Natural killer cell treated with Interleukin-12 subunit alpha and Interleukin-12 subunit beta and Interleukin-15 and Interleukin-18, amount 100 ng/mL, for 72 hours (primary cell): Measurements from ENCODE around the gene SH3GLB1. TPM values are rescaled to one million over a fixed set of nuclear protein-coding genes. Genes with fewer than 3 reads are reported as not detected.
"Not testable (repeated sequence)": the region's sequence is repeated elsewhere in the genome, so short reads cannot be mapped to it uniquely, and the experiment has no call there.

Experiments used
- ATAC-seq, 2 donors: fragments of 150-1000 bp; cut with Tn5 transposase in 1 of 2; sonication (Bioruptor Pico), chemical (Tn5 transposase) in 1 of 2; 2 replicates each; pipeline ENCODE4 v1.10.0; 2021
- DNase-seq: peaks from one replicate; pipeline ENCODE4 v3.0.0; 2022; ENCODE audit warnings: low spot score
- H3K27ac Mint-ChIP-seq, 2 donors: 1 replicate in 1 of 2; 2 replicates in 1 of 2; pipeline ENCODE4 v1.8.0; 2022; ENCODE audit warnings: mixed read lengths in 2 of 2, mild to moderate bottlenecking in 1 of 2, moderate library complexity in 1 of 2
- H3K27me3 Mint-ChIP-seq, 2 donors: 1 replicate in 1 of 2; 2 replicates in 1 of 2; pipeline ENCODE4 v1.8.0; 2022; ENCODE audit warnings: mixed read lengths in 2 of 2
- H3K36me3 Mint-ChIP-seq: one replicate; pipeline ENCODE4 v1.8.0; 2022; ENCODE audit warnings: mixed read lengths
- H3K4me1 Mint-ChIP-seq, 2 donors: 1 replicate in 1 of 2; 2 replicates in 1 of 2; pipeline ENCODE4 v1.8.0; 2022; ENCODE audit warnings: low read depth in 2 of 2, mixed read lengths in 2 of 2, mild to moderate bottlenecking in 1 of 2
- H3K4me3 Mint-ChIP-seq: one replicate; pipeline ENCODE4 v1.8.0; 2022; ENCODE audit warnings: mixed read lengths
- H3K9me3 Mint-ChIP-seq: 2 replicates; pipeline ENCODE4 v1.8.0; 2022; ENCODE audit warnings: mixed read lengths
- total RNA-seq, 2 donors: library from RNA; stranded (reverse); gene quantifications; one replicate each; pipeline ENCODE4 v1.2.3, GENCODE V29; 2022

Gene SH3GLB1
- total RNA-seq, result 100 to 1,000 TPM in 1 of 2 donors, 10 to 100 TPM in 1; 59.3 to 107 TPM

DNA sequence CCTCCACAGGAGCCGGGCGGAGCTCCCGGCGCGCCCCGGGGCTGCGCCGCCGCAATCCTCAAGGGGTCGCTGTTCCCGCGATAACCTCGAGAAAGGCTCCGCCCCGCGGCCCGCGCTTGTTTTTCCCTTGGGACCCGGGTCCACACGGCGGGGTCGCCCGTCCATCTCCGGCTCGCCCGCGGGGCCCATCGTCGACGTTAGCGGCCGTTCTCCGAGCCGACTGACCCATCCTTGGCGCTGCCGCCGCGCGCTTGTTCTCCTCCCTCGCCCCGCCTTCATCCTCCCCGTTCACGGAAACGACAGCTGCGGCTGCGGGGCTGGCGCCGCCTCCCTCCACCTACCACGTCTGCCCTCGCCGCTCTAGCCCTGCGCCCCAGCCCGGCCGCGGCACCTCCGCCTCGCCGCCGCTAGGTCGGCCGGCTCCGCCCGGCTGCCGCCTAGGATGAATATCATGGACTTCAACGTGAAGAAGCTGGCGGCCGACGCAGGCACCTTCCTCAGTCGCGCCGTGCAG lies at the start of gene SH3GLB1:
Gene SH3GLB1 (plus strand): TSS at position 119 of the 514 bp plus-strand sequence. CDS start 324 bp downstream, at position 443.
- H3K9me3 Mint-ChIP-seq, result no peaks in the 10 kb centered on the region
- H3K4me1 Mint-ChIP-seq, result peaks cover 41 to 46% of the 10 kb centered on the region in 2 donors
- ATAC-seq (peak; percentile 94 to 96), DNase-seq (peak; percentile 94)
- peak within 1 kb of the TSS; percentile 96 for H3K4me3 Mint-ChIP-seq
- no peaks in the 10 kb centered on the region for H3K27me3 Mint-ChIP-seq
- peaks cover 5% of the 10 kb centered on the region for H3K36me3 Mint-ChIP-seq
- peak within 1 kb of the TSS; percentile 97 to 98 for H3K27ac Mint-ChIP-seq

DNA sequence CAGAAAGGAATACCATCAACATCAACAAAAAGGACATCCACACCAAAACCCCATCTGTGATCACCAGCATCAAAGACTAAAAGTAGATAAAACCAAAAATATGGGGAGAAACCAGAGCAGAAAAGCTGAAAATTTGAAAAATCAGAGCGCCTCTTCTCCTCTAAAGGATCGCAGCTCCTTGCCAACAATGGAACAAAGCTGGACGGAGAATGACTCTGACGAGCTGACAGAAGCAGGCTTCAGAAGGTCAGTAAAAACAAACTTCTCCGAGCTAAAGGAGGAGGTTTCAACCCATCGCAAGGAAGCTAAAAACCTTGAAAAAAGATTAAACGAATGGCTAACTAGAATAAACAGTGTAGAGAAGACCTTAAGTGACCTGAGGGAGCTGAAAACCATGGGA lies 46.0 kb upstream of the SH3GLB1 start:
- not testable (repeated sequence) for H3K4me1 Mint-ChIP-seq, H3K9me3 Mint-ChIP-seq, H3K27me3 Mint-ChIP-seq, H3K27ac Mint-ChIP-seq, ATAC-seq, H3K4me3 Mint-ChIP-seq, DNase-seq, H3K36me3 Mint-ChIP-seq

DNA sequence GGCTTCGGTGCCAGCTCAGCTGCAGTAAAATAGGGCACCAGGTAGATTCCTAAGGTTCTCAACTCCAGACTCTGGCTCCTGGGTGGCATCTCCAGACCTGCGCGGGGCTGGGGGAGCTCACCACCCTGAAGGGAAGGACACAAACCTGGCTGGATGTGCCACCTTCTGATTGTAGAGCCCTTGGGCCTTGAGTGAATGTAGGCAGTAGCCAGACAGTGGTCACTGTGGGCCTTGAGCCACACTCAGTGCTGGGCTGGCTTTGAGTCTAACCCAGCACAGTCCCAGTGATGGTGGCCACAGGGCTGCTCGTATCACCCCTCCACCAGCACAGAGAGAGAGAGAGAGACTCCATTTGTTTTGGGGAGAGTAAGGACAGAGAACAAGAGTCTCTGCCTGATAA lies 38.0 kb upstream of the SH3GLB1 start:
- peak; percentile 52 for DNase-seq
- Mint-ChIP-seq H3K36me3 (peaks cover 20% of the 10 kb centered on the region), H3K9me3 (no peaks in the 10 kb centered on the region), H3K27me3 (peaks cover 0 to 26% of the 10 kb centered on the region in 2 donors), H3K4me3 (no peak overlapping the region), H3K4me1 (no peaks in the 10 kb centered on the region), H3K27ac (no peak overlapping the region)
- peak in 1 of 2 donors; percentile 20 for ATAC-seq

DNA sequence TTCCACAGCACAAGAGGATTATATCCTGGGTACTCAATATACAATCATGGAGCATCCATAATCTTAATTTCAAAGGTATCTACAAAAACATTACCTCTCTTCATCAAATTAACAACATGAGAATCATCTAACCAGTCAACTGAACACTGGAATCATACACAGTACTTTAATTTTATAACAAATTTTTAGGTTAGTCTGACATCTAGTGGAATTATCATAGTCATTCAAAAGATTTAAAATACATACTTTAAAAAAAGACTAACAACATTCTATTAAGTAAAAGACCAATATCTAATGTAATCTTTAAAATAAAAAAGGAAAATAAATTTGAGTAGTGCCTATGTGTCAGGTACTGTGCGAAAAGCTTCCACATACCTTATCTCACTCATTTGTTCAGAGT lies 16.8 kb upstream of the SH3GLB1 start:
- no peak for ATAC-seq
- DNase-seq, result no peak
- Mint-ChIP-seq H3K4me1 (no peaks in the 10 kb centered on the region), H3K27ac (no peak overlapping the region), H3K36me3 (no peaks in the 10 kb centered on the region), H3K4me3 (no peak overlapping the region), H3K9me3 (no peaks in the 10 kb centered on the region), H3K27me3 (no peaks in the 10 kb centered on the region)

DNA sequence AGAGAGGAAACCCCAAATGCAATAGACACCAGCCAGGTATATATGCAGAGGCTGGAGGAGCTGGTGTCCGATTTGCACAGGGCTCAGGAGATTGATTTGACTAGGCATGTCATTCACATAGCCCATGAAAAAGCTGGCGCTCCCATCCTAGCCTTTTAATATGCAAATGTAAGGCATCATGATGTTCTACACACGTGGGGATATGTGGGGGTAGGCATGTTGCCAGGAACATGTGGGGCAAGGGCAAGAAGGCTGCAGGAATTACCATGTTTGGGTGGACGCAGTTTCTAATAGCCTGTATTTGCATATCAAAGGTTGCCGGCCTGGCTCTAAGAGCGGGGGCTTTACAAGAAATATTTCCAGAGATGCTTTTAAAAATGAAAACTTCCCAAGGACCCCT lies 11.7 kb upstream of the SH3GLB1 start:
- no peak overlapping the region for H3K4me3 Mint-ChIP-seq
- H3K36me3 Mint-ChIP-seq, result no peaks in the 10 kb centered on the region

DNA sequence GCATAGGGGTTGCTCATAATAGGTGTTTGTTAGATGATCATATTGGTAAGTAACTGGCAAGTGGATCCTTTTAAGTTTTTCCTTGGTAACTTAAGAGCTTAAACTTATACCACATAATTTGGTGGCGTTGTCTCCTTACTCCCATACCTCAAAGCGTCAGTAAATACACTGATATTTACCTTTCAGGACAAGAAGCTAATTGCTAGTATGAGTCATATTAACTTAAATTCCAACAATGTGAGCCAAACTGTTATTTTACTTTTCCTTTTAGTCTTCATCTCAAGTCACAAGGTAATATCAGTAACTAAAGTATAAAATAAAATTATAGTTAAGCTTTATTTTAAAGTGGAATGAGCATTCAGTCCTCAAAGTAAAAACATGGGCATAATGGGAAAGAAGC lies 9.0 kb upstream of the SH3GLB1 start:
- Mint-ChIP-seq H3K4me1 (peaks cover 0 to 3% of the 10 kb centered on the region in 2 donors), H3K9me3 (no peaks in the 10 kb centered on the region), H3K27me3 (no peaks in the 10 kb centered on the region), H3K4me3 (no peak overlapping the region), H3K27ac (no peak overlapping the region), H3K36me3 (no peaks in the 10 kb centered on the region)
- DNase-seq (no peak), ATAC-seq (no peak)

More for the DNA sequence above, 11.7 kb upstream of the SH3GLB1 start:
- Mint-ChIP-seq H3K27ac (no peak overlapping the region), H3K9me3 (no peaks in the 10 kb centered on the region), H3K4me1 (no peaks in the 10 kb centered on the region), H3K27me3 (no peaks in the 10 kb centered on the region)
- DNase-seq, result no peak
- ATAC-seq, result no peak

DNA sequence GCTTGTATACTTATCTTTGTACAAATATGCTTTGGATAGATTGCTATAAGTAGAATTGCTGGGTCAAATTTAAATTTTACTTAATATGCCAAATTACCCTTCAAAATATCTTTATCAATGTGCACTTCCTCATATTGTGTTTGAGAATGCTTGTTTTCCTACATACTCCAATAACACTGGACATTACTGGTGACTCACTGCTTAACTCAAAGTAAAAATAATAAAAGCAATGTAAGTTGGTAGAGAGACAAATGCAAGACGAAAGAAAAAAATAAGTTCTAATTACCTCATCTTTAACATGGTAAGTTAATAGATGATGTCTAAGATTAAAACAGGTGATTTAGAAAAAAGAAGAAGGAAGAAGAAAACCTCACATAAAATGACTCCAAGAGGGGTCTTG lies 7.9 kb upstream of the SH3GLB1 start:
- H3K4me1 Mint-ChIP-seq, result peaks cover 0 to 4% of the 10 kb centered on the region in 2 donors
- ATAC-seq (no peak), DNase-seq (no peak)
- no peak overlapping the region for H3K27ac Mint-ChIP-seq
- no peaks in the 10 kb centered on the region for H3K36me3 Mint-ChIP-seq
- no peaks in the 10 kb centered on the region for H3K9me3 Mint-ChIP-seq
- H3K27me3 Mint-ChIP-seq, result no peaks in the 10 kb centered on the region
- no peak overlapping the region for H3K4me3 Mint-ChIP-seq

DNA sequence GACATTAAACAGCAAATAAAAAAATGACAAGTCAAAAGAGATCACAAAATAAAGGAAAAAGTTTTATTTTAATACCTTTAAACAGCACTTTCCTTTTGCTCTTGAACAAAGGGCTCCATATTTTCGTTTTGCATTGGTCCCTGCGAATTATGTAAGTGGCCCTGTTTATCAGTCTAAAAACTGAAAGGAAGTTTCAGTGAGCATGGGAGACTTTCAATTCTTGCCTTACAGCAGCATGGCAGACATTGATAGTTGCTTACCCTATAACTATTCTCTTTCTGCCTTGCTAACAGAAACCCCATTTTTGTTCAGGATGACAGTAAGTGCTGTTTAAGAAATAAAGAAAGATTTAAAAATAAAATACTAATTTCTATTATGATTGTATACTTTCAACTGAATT lies 5.2 kb upstream of the SH3GLB1 start:
- H3K4me3 Mint-ChIP-seq, result no peak overlapping the region
- no peak for ATAC-seq
- no peak overlapping the region for H3K27ac Mint-ChIP-seq
- no peak for DNase-seq
- H3K4me1 Mint-ChIP-seq, result peaks cover 17 to 24% of the 10 kb centered on the region in 2 donors
- H3K36me3 Mint-ChIP-seq, result no peaks in the 10 kb centered on the region
- no peaks in the 10 kb centered on the region for H3K9me3 Mint-ChIP-seq
- no peaks in the 10 kb centered on the region for H3K27me3 Mint-ChIP-seq

DNA sequence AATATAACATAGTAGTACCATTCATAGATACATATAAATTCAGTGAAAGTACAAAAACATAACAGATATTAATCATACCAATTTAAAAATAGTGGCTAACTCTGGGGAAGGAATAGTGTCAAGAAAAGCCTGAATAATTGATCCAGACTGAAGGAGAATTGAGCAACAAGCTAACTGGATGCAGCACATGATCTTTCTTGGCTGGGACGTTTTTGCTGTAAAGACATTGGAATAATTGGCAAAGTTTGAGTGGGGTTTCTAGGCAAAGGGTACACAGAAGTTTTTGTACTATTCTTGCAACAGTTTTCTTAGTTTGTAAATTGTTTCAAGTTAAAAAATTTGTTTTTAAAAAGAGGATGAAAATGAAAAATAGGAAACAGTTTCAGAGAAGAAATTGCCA lies 2.6 kb upstream of the SH3GLB1 start:
- no peaks in the 10 kb centered on the region for H3K27me3 Mint-ChIP-seq
- peak overlapping the region; percentile 97 to 98 for H3K27ac Mint-ChIP-seq
- no peaks in the 10 kb centered on the region for H3K9me3 Mint-ChIP-seq
- ATAC-seq (no peak), DNase-seq (no peak)
- H3K4me1 Mint-ChIP-seq, result peaks cover 26 to 37% of the 10 kb centered on the region in 2 donors
- H3K4me3 Mint-ChIP-seq, result no peak overlapping the region
- H3K36me3 Mint-ChIP-seq, result no peaks in the 10 kb centered on the region

DNA sequence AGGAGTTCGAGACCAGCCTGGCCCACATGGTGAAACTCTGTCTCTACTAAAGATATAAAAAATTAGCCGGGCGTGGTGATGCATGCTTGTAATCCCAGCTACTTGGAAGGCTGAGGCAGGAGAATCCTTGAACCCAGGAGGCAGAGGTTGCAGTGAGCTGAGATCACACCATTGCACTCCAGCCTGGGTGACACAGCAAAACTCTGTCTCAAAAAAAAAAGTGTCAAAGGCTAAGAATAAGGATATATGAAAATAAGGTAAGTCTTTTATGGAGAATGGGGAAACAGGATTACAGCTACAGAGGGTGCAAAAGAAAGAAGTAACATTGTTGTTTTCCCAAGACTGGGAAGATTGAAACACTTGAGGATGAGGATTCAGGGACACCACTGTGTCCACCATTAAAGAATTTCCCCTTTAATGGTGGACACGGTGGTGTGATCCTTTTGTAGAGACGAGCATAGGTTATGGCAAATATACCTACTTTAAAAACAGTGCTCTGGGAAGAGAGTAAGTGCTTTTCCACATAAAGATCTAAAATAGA lies 1.4 kb upstream of the SH3GLB1 start:
- H3K36me3 Mint-ChIP-seq, DNase-seq, ATAC-seq, H3K9me3 Mint-ChIP-seq, H3K27me3 Mint-ChIP-seq: not testable (repeated sequence)
- peak overlapping the region; percentile 96 for H3K4me3 Mint-ChIP-seq
- H3K27ac Mint-ChIP-seq, result peak overlapping the region; percentile 97 to 98
- H3K4me1 Mint-ChIP-seq, result peaks cover 35 to 46% of the 10 kb centered on the region in 2 donors

DNA sequence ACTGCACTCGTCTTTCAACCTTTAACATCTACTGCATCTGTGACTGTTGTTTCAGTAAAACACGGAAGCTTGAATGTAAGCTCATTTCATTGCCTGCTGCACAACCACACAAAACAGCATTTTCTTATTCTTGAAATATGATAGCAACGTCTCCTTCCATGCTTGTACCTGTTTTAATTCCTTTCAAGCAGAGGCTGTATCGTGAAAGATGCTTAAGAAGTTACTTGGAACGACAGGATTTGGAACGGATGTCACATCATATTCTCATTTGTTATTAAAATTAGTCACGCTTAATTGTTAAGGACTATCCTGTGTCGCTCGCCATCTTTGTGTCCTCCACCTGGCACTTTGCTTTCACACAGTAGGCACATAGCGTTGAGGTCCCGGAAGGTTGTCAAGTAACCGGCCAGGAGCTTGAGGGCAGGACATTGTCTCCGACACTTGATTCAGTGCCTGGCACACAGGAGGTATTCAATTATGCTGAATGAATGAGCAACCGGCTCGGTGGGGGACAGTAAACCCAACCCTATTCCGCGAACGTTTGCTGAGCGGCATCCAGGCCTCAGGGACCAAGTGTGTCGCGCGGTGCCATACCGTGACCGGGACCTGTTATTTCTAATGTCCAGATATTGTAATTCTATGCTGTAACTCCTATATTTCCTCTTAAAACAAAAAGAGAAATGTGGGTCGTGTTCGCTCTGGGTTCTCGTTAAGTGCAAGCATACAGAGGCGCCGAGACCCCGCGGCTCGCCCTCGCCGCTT lies 499 bp upstream of the SH3GLB1 start:
- Mint-ChIP-seq H3K4me1 (peaks cover 38 to 46% of the 10 kb centered on the region in 2 donors), H3K27me3 (no peaks in the 10 kb centered on the region), H3K9me3 (no peaks in the 10 kb centered on the region), H3K36me3 (peaks cover 5% of the 10 kb centered on the region), H3K27ac (peak overlapping the region; percentile 97 to 98), H3K4me3 (peak overlapping the region; percentile 96)
- peak; percentile 64 to 65 for ATAC-seq
- DNase-seq, result peak; percentile 64

DNA sequence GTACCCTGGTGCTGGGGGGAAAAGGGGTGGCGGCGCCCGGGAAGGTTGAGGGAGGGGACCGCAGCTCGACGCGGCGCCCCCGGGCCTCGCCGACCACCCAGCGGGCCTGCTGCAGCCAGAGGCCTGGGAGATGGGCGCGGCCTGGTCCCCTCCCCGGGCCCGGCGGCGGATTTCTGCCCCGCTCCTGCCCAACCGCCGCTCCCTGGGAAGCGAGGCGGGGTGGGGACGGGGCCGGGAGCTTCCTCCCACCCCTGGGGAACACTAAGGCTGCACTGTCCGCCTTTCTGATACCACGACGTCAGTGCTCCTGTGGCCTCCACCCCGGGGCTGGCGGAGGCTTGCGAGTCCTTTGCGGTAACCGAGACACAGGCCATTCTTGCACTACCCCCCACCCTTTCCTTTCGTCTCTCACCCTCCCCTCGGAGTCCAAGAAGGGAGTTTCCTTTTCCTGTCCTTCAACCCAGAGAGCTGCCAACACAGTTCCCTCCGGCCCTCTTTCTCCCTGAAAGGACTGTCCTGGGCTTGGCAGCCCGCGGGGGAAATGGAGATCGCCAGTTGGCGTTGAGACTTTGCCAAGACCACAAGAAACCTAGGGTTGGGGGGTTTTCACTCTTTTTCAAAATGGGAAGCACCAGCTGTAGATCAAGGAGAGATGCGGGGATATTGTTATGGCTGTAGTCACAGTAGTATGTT lies 742 bp downstream of the SH3GLB1 start:
- Mint-ChIP-seq H3K27me3 (no peaks in the 10 kb centered on the region), H3K4me3 (peak overlapping the region; percentile 96), H3K27ac (peak overlapping the region; percentile 97 to 98), H3K9me3 (no peaks in the 10 kb centered on the region), H3K4me1 (peaks cover 43 to 46% of the 10 kb centered on the region in 2 donors), H3K36me3 (peaks cover 5% of the 10 kb centered on the region)
- DNase-seq (peak; percentile 81), ATAC-seq (peak; percentile 51 to 61)

DNA sequence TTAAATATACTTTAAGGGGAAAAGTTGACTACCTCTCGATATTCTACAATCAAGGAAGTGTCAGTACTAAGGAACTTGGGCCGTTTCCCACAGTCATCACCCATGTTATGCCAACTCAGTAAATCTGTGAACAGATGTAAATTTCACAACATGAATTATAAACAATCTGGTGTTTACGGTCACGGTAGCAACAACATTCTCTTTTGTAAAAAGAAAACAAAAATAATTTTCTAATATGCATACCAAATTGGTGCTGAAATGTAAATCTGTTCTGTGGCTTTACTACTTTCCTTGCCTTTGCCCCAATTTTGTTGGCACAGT lies 1.2 kb downstream of the SH3GLB1 start:
- ATAC-seq (no peak), DNase-seq (no peak)
- Mint-ChIP-seq H3K27me3 (no peaks in the 10 kb centered on the region), H3K4me3 (peak overlapping the region; percentile 96), H3K36me3 (peaks cover 5% of the 10 kb centered on the region), H3K9me3 (no peaks in the 10 kb centered on the region), H3K4me1 (peaks cover 42 to 49% of the 10 kb centered on the region in 2 donors), H3K27ac (peak overlapping the region; percentile 97 to 98)
